Activated T-helper 9 cell treated with anti-CD3 and anti-CD28 coated beads, Interleukin-2, amount 50 U/mL, for 16 hours (primary cell): Measurements from ENCODE around the gene ENOSF1.
"Not testable (repeated sequence)": the region's sequence is repeated elsewhere in the genome, so short reads cannot be mapped to it uniquely, and the experiment has no call there.

Experiments used
- DNase-seq: peaks from one replicate; pipeline ENCODE4 v3.0.0-alpha.2; 2020; ENCODE audit warnings: low read depth

Gene ENOSF1

GRCh38 chr18:706405-706804, 6.0 kb downstream of the ENOSF1 start:
- DNase-seq, result no peak

DNA sequence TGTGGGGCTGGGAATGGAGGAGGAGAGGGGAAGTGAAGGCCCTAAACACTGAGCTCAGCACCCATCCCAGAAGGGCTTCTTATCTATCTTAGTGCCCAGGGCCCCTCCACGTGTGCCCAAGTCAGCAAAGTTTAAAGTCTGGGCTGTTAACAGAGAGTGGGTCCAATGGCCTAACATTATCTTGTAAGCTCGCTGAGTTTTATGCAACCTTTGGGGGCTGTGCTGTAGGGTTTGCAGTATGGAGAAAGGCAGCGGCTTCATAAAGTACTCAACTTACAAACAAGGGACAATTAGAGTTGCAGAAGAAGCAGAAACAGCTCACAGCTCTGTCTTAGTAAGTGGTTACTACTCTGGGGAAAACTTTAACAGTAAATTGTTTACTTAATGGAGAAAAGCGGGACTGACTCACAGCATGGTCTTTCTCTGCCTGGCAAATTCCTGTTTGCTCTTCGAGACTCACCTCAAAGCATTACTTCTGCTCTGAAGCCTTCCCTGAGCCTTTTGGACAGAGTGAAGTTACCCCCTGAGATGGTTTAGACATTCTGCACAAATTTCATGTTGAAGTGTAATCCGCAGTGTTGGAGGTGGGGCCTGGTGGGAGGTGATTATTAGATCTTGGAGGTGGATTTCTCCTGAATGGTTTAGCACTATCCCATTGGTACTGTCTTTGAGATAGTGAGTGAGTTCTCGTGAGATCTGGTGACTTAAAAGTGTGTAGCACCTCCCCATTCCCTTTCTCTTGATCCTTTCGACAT, 9.0 kb downstream of the ENOSF1 start:
- DNase-seq, result no peak

GRCh38 chr18:697800-698199, 14.6 kb downstream of the ENOSF1 start:
- DNase-seq, result no peak

- no peak for DNase-seq
Observed at GRCh38 chr18:697012-697411, 15.4 kb downstream of the ENOSF1 start.

DNA sequence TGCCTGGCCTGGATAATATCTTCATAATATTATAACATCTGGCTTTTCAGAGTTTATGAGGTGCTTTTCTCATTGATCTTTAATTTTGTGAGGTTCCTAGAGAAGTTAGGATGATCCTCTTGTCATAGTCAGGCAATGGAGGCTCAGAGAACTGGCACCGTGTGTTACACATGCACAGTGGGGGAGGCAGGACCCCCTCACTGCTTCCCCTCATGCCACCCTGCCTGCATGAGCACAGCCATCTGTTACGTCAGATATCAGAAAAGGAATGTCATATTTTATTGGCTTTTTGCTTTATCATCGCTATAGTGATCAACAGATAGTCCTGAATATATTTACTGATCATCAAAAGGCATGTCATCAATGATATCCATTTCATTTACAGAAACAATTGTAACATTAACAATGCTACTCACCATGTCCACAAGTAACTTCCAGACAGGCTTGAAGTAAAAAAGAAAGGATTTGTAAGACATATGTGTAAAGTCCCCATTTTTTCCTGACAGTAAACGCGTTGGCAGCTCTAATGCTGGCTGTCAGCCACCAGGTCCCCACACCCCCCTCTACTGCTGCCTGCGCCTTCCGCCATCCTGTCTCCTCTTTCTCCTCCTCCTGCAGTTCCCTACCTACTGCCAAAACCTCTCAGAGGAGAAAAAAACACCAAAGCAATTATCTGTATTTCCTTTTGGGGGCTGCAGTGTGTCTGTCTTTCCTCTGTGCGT, 18.8 kb downstream of the ENOSF1 start:
- DNase-seq, result no peak

DNA sequence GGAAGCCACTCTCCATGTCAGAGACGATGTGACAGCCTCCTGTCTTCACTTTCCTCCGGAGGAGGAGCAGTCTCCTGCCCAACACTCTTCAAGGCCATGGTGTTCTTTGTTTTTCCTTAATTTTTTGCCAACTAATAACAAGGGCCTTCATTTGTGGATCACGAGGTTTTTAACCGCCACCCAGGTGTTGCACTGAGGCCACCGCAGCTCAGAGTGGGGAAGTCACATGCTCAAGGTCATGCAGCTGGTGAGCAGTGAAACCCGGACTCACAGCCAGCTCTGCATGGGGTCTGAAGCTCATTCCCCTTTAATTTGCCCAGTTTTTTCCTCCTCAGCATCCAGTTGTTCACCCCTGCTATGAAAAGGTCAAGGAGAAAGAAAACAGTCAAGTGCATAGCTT, 19.6 kb downstream of the ENOSF1 start:
- no peak for DNase-seq

GRCh38 chr18:688323-688722, 24.1 kb downstream of the ENOSF1 start:
- DNase-seq, result no peak

DNA sequence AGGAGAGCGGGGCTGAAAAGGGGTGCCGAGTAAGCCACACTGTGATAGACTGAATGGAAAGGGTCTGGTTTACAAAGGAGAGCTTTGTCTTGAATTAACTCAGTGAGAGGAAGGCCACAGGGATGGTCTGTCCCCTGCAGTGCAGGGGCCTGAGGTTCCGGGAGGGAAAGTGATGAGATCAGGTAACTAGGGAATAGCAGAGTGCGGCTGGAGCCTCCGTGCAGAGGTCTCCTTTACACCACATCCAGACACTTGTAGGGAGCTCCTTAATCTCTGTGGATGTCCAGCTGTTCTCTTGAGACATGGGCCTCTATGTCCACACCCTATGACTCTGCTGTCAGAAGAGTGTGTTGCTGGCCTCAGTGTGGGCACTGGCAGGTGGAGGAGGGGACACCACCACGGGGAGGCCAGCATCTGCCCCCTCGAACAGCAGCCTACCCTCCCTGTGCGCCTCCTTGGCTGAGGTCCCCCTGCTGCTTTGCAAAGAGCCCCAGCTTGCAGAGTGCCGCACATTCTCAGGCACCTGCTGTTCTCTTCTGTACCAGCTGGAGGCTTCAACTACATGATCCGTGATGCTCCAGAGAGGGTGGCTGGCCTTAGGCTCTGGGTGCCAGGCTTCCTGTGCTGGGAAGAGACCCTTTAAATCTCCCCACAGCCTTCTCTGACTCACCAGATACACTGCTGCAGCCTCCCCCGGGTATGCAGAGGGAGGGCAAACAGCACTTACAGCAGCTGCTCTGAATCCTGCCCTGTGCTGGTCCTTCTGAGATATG, 25.9 kb downstream of the ENOSF1 start:
- no peak for DNase-seq

DNA sequence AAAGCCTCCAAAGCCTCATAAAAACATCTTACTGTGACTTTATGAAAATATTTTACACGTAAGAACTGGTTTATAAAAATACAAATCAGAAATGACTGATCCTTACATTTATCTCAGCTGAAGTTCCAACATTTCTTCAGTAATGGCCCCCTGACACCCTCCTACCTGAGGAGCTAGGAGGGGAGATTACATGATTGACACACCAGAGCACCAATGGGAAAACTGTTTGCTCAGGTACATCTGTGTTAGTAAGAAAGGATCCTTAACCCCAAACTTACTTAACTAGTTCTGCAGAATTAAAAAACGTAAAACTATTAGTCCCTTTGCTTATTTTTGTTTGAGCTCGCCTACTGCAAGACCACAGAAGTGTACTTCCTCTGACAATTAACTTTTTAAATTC, 27.0 kb downstream of the ENOSF1 start:
- no peak for DNase-seq

GRCh38 chr18:683531-683930, 28.9 kb downstream of the ENOSF1 start:
- no peak for DNase-seq

DNA sequence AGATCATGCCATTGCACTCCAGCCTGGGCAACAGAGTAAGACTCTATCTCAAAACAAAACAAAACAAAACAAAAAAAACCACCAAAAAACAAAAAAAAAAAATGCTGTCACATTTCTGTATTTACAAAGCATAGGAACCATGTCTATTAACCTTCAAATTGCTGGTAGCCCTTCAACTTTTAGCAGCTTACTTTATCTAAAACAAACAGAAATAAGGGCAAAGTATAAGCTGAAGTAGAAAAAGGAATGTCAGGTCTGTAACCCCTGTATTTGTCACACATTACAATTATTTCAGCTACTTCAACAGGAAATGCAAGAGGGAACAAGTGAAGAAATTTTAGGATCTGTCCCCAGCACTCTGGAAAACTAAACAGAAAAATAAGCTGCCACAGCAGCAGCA, 29.6 kb downstream of the ENOSF1 start:
- DNase-seq, result no peak

DNA sequence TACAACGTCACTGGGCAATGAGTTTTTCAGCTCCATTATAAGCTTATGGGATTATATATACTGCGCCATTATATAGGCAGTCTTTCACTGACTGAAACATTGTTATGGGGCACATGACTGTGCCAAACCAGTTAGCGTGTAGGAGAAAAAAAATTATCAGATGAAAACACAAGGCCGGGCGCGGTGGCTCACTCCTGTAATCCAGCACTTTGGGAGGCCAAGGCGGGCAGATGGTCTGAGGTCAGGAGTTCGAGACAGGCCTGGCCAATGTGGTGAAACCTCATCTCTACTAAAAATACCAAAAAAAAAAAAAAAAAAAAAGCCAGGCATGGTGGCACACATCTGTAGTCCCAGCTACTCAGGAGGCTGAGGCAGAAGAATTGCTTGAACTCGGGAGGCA, 30.0 kb downstream of the ENOSF1 start:
- not testable (repeated sequence) for DNase-seq

DNA sequence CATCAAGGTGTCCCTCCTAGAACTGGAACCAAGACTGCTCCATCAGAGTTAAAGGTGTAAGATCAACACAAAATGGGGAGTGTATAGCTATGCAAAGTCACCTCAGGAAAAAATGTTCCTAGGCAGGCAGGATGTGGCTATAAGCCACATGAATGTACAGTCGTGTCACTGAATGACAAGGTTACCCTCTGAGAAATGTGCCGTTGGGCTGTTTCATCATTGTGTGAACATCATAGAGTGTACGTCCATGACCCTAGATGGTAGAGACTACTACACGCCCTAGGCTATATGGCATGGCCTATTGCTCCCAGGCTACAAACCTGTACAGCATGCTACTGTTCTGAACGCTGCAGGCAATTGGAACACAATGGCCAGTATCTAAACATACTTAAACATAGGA, 30.4 kb downstream of the ENOSF1 start:
- DNase-seq, result no peak

DNA sequence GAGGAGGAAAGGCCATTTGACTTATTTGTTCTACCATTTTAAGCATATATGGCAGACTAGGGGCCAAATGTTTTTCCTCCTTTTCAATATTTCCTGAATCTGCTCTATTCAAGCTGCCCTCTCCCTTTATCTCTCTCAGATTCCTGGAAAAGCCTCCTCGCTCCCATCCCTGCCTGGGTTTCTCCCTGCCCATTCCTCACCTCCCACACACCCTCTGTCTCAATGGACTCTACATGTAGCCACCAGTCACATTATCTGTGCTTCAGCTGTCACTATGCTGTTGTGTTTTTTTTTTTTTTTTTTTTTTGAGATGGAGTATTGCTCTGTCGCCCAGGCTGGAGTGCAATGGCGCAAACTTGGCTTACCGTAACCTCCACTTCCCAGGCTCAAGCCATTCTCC, 32.0 kb downstream of the ENOSF1 start:
- no peak for DNase-seq

DNA sequence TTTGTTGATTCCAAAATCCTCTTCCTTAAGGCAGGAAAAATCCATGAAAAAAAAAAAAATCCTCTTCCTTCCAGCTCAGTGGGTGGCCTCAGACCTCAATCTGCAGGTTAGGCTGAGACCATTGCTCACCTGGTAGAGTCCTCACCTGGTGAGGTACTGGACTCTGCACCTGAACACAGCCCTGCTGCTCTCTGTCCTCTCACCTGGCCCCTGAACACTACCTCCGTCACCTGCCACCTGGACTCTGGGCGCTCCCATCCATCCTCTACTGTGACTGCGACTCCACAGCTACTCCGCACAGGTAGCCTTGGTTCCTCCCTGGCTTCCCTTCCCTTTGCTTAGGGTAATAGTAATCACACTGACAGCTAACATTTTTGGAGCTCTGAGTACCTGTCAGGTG, 32.9 kb downstream of the ENOSF1 start:
- no peak for DNase-seq

DNA sequence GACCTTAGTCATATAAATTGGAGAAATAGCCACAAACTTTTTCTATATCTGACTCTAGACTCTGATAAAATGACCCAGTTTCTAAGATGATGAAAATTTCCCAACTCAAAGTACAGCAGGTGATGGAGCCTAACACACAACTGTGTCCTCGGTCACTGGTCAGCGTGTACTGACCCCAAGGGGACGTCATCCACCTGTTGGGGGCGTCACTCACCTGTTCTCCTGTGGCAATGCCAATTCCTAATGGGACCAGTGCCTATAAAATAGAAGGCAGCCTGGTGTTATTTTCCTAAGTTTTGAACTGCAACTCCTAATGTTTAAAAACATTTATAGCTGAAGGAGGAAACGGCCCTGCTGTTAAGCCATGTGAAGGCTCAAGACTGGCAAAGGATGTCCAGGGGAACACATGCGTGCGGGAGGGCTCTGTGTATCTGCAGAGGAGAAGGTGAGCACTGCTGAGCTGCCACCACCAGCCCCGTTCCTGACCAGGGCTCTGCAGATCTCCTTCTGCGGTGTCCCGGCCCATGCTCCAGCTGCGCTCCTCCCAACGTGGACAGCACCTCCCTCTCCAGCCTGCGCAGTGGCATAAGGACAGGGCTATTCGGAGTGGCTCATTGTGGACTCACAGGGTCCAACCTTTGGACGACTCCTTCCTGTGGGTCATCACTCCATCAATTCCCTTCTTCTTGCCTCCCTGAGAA, 33.8 kb downstream of the ENOSF1 start:
- DNase-seq, result no peak

GRCh38 chr18:677951-678381, 34.5 kb downstream of the ENOSF1 start:
- DNase-seq, result no peak

DNA sequence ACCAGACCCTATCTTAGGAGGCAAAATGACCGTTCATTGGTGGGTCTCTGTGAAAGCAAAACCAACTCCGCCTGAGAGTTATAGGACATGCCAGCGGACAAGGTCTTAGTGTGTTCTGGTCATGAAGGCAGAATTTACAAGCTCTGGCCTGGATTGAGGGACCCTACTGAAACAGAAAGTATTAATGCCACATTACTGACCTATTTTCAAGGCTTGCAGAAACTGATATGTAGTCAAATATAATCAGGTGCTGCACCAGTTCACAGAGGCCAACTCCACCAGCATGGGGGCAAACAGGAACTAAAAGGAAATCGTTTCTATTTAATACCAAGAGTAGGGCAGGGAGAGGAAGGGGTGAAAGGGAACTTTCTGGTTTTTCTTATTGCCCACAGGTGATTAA, 35.3 kb downstream of the ENOSF1 start:
- no peak for DNase-seq

- no peak for DNase-seq
Observed at GRCh38 chr18:676736-677135, 35.7 kb downstream of the ENOSF1 start.

DNA sequence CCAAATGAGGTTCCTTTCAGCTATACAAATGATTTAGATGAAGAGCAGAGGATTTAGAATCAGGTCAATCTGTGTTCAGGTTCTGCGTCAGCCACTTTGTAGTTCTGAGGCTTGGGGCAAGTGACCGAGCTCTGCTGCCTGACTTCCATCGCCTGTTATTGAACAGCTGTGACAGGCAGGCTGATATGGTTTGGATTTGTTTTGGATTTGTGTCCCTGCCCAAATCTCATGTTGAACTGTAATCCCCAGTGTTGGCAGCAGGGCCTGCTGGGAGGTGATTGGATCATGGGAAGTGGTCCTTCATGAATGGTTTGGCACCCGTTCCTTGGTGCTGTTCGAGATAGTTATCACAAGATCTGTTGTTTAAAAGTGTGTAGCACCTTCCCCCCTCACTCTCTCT, 36.4 kb downstream of the ENOSF1 start:
- DNase-seq, result no peak

DNA sequence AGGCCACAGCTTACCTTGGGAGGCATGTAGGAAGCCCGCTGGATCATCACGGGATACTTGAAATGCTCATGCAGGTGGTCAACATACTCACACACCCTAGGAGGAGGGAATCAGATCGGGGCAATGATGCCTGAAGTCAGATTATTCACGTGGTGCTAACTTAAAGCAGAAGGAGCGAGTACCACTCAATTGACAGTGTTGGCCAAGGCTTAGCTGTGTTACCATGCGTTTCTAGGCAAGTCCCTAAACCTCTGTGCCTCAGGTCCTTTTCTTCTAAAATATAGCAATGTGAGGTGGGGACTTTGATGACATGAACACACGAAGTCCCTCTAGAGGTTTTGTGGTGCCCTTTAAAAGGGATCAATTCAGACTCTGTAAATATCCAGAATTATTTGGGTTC, 37.1 kb downstream of the ENOSF1 start:
- no peak for DNase-seq

GRCh38 chr18:673769-674168, 38.7 kb downstream of the ENOSF1 start:
- DNase-seq, result no peak
